Thyroid gland (tissue), 4 donors: ENCODE results near the gene TEX28. TPM values are rescaled to one million over a fixed set of nuclear protein-coding genes. Genes with fewer than 3 reads are reported as not detected.
A peak's percentile ranks its signal among the peaks of the same experiment; 100 is the strongest.

Experiments
- DNase-seq, 2 donors: peaks; one replicate each; pipeline ENCODE4 v3.0.0-alpha.2; 2019
- H3K27ac ChIP-seq, 3 donors: fragments of 200-600 bp; sonication (generic); 1 replicate in 2 of 3; 2 replicates in 1 of 3; pipeline ENCODE4 v1.5.1; 2016 to 2019; ENCODE audit warnings: mild to moderate bottlenecking in 1 of 3, moderate library complexity in 1 of 3
- H3K27me3 ChIP-seq: fragments of 200-600 bp; sonication (generic); one replicate; pipeline ENCODE4 v1.5.1; 2019
- H3K36me3 ChIP-seq, 2 donors: fragments of 200-600 bp; sonication (generic); one replicate each; pipeline ENCODE4 v1.5.1; 2016 to 2019
- H3K4me1 ChIP-seq, 2 donors: fragments of 200-600 bp; sonication (generic); one replicate each; pipeline ENCODE4 v1.5.1; 2017 to 2019
- H3K4me3 ChIP-seq, 3 donors: fragments of 200-600 bp; sonication (generic); replicated peaks in 1 of 3; 1 replicate in 2 of 3; 2 replicates in 1 of 3; pipeline ENCODE4 v1.5.1; 2016; ENCODE audit warnings: mild to moderate bottlenecking in 1 of 3
- H3K9me3 ChIP-seq: fragments of 200-600 bp; sonication (generic); one replicate; pipeline ENCODE4 v1.5.1; 2017
- CTCF ChIP-seq, 6 experiments: fragments of 200-600 bp in 3 of 6; fragments of 450-650 bp in 3 of 6; sonication (generic) in 3 of 6; IDR thresholded peaks; one replicate each; pipeline ENCODE4 v1.5.1; 2016 to 2019; ENCODE audit warnings: antibody characterized with exemption in 6 of 6, mild to moderate bottlenecking in 2 of 6, inconsistent platforms in 1 of 6, moderate library complexity in 1 of 6
- POLR2A ChIP-seq, 2 donors: fragments of 450-650 bp; IDR thresholded peaks; one replicate each; pipeline ENCODE4 v1.6.1; 2017; ENCODE audit warnings: antibody characterized with exemption in 2 of 2, mild to moderate bottlenecking in 2 of 2, moderate library complexity in 1 of 2
- WGBS, 2 donors: methylation state at CpG; one replicate each; pipeline ENCODE4 v1.1.5; 2017; 5-methylcytosine and 5-hydroxymethylcytosine counted together
- intact Hi-C: fragments of 100-400 bp; cut with DNase I; formaldehyde crosslinking; loops from one replicate; pipeline ENCODE4 v1.15.1; 2023
- total RNA-seq, 4 donors: library from RNA; depleted of rRNA; stranded (reverse); fragments of >200 nt; gene quantifications; one replicate each; pipeline ENCODE4 v1.2.3, GENCODE V29; 2016

The TEX28 gene
- total RNA-seq, 4 donors from 2014 or later: not detected

- TF ChIP-seq CTCF (IDR thresholded peaks at IDR 0.05) (no peak), POLR2A (IDR thresholded peaks at IDR 0.05) (no peak)
- Histone ChIP-seq H3K4me1 (peaks cover 0 to 5% of the 10 kb centered on the region in 2 donors), H3K4me3 (no peak overlapping the region), H3K27me3 (no peaks in the 10 kb centered on the region), H3K9me3 (no peaks in the 10 kb centered on the region), H3K36me3 (no peaks in the 10 kb centered on the region), H3K27ac (no peak overlapping the region)
- WGBS, 2 donors: 90 to 91% methylated on average over 10 to 11 of the region's 11 CpGs
- DNase-seq: no peak
- intact Hi-C loops: no loop called here
These were observed 25.5 kb upstream of the TEX28 start for GRCh38 chrX:154320406-154320805.

GRCh38 chrX:154317391-154317995 is 22.6 kb upstream of the TEX28 start:
- H3K4me3 ChIP-seq: no peak overlapping the region
- no peak overlapping the region for H3K27ac ChIP-seq
- WGBS, 2 donors: 0 to 13% methylated on average over 5 to 6 of the region's 7 CpGs
- intact Hi-C loops: no loop called here
- TF ChIP-seq POLR2A (IDR thresholded peaks at IDR 0.05): no peak
- peak in 4 of 6 experiments; percentile 11 to 50 (median 26) for TF ChIP-seq CTCF (IDR thresholded peaks at IDR 0.05)
- H3K4me1 ChIP-seq: no peaks in the 10 kb centered on the region
- no peaks in the 10 kb centered on the region for H3K9me3 ChIP-seq
- H3K36me3 ChIP-seq: no peaks in the 10 kb centered on the region
- no peaks in the 10 kb centered on the region for H3K27me3 ChIP-seq
- DNase-seq: peak in 1 of 2 donors; percentile 12

GRCh38 chrX:154315416-154315815 is 20.5 kb upstream of the TEX28 start:
- Histone ChIP-seq H3K9me3 (no peaks in the 10 kb centered on the region), H3K27me3 (no peaks in the 10 kb centered on the region), H3K27ac (no peak overlapping the region), H3K36me3 (no peaks in the 10 kb centered on the region), H3K4me3 (no peak overlapping the region), H3K4me1 (no peaks in the 10 kb centered on the region)
- TF ChIP-seq CTCF (IDR thresholded peaks at IDR 0.05): no peak
- TF ChIP-seq POLR2A (IDR thresholded peaks at IDR 0.05): no peak
- intact Hi-C loops: no loop called here
- DNase-seq: no peak
- WGBS, 2 donors: 76 to 94% methylated on average over 2 to 3 of the region's 3 CpGs

- TF ChIP-seq POLR2A (IDR thresholded peaks at IDR 0.05): no peak
- TF ChIP-seq CTCF (IDR thresholded peaks at IDR 0.05): no peak
- intact Hi-C loops: no loop called here
- H3K27me3 ChIP-seq: no peaks in the 10 kb centered on the region
- H3K4me3 ChIP-seq: no peak overlapping the region
- no peaks in the 10 kb centered on the region for H3K9me3 ChIP-seq
- DNase-seq: no peak
- no peaks in the 10 kb centered on the region for H3K36me3 ChIP-seq
- H3K4me1 ChIP-seq: no peaks in the 10 kb centered on the region
- WGBS, 2 donors: 85 to 91% methylated on average over 5 of the region's 5 CpGs
- no peak overlapping the region for H3K27ac ChIP-seq
These were observed 18.2 kb upstream of the TEX28 start for GRCh38 chrX:154313147-154313546.

GRCh38 chrX:154312116-154312515 is 17.2 kb upstream of the TEX28 start:
- Histone ChIP-seq H3K27ac (no peak overlapping the region), H3K9me3 (no peaks in the 10 kb centered on the region), H3K27me3 (no peaks in the 10 kb centered on the region), H3K4me1 (no peaks in the 10 kb centered on the region), H3K36me3 (no peaks in the 10 kb centered on the region), H3K4me3 (no peak overlapping the region)
- intact Hi-C loops: no loop called here
- WGBS, 2 donors: 86 to 90% methylated on average over 6 to 7 of the region's 7 CpGs
- no peak for TF ChIP-seq POLR2A (IDR thresholded peaks at IDR 0.05)
- no peak for TF ChIP-seq CTCF (IDR thresholded peaks at IDR 0.05)
- DNase-seq: no peak
